ENCODE results near the gene ITPR1.

DNA sequence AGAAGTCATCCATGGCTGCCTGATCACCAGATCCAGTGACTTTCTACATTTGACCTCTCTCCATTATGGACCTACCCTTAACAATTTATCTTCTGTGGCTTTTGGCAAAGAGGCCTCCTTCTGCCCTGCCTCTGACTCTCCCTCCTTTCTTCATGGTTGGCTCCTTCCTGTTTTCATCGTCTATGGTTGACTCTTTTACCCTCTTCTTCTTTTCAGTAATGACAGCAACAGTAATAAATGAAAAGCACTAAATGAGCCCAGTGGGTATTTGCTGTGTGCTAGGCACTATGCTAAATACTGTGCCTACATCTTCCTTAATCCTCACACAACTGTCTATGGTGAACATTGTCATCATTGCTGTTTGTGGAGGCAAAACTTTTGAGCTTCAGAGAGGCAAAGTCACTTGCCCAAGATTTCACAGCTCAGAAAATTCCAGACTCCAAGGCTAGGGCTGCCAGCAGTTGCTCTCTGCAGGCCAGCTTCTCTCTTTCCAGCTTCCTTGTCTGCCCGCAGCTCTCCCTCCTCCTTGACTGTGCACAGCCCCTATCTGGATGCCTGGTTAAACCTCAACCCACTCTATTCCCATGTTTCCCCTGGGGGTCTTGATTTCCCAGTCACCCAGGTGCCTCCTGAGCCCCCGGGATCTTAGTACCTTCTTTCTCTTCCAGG, 24.6 kb downstream of the ITPR1 start:
- no peak for TF ChIP-seq POLR2A (IDR thresholded peaks at IDR 0.05; ENCODE audit: low read depth, low read length)
- TF ChIP-seq, protein P1, sequence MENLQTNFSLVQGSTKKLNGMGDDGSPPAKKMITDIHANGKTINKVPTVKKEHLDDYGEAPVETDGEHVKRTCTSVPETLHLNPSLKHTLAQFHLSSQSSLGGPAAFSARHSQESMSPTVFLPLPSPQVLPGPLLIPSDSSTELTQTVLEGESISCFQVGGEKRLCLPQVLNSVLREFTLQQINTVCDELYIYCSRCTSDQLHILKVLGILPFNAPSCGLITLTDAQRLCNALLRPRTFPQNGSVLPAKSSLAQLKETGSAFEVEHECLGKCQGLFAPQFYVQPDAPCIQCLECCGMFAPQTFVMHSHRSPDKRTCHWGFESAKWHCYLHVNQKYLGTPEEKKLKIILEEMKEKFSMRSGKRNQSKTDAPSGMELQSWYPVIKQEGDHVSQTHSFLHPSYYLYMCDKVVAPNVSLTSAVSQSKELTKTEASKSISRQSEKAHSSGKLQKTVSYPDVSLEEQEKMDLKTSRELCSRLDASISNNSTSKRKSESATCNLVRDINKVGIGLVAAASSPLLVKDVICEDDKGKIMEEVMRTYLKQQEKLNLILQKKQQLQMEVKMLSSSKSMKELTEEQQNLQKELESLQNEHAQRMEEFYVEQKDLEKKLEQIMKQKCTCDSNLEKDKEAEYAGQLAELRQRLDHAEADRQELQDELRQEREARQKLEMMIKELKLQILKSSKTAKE (IDR thresholded peaks at IDR 0.05; ENCODE audit: low read depth, poor library complexity, severe bottlenecking): no peak
- TF ChIP-seq NFYA (IDR thresholded peaks at IDR 0.05; ENCODE audit: borderline replicate concordance, low read depth, low read length): no peak
- TF ChIP-seq EZH2 (IDR thresholded peaks at IDR 0.05; ENCODE audit: borderline replicate concordance, control insufficient read depth, low read depth, low read length): no peak
- TF ChIP-seq TCF12 (IDR thresholded peaks at IDR 0.05; ENCODE audit: low read depth, low read length): no peak
- TF ChIP-seq NFYB (IDR thresholded peaks at IDR 0.05; ENCODE audit: insufficient read depth, low read depth, low read length): no peak
- TF ChIP-seq MAX (IDR thresholded peaks at IDR 0.05; ENCODE audit: low read depth, low read length): no peak
- TF ChIP-seq SMC3 (IDR thresholded peaks at IDR 0.05; ENCODE audit: borderline replicate concordance, low read length): no peak
- TF ChIP-seq, protein P2, sequence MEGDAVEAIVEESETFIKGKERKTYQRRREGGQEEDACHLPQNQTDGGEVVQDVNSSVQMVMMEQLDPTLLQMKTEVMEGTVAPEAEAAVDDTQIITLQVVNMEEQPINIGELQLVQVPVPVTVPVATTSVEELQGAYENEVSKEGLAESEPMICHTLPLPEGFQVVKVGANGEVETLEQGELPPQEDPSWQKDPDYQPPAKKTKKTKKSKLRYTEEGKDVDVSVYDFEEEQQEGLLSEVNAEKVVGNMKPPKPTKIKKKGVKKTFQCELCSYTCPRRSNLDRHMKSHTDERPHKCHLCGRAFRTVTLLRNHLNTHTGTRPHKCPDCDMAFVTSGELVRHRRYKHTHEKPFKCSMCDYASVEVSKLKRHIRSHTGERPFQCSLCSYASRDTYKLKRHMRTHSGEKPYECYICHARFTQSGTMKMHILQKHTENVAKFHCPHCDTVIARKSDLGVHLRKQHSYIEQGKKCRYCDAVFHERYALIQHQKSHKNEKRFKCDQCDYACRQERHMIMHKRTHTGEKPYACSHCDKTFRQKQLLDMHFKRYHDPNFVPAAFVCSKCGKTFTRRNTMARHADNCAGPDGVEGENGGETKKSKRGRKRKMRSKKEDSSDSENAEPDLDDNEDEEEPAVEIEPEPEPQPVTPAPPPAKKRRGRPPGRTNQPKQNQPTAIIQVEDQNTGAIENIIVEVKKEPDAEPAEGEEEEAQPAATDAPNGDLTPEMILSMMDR (IDR thresholded peaks at IDR 0.05 in 2 of 3, conservative IDR thresholded peaks at IDR 0.05 in 1 of 3; ENCODE audit: control insufficient read depth in 2 of 3, extremely low read depth in 1 of 3, insufficient read depth in 1 of 3, low read depth in 3 of 3, low read length in 3 of 3): no peak
- no peak for TF ChIP-seq ZZZ3 (IDR thresholded peaks at IDR 0.05; ENCODE audit: control insufficient read depth, insufficient read length, low read depth)

All from GM12878 (cell line).